Mesendoderm (in vitro differentiated cells): ENCODE measurements around the gene MB21D2.
A peak's percentile ranks its signal among the peaks of the same experiment; 100 is the strongest.

Experiments
- DNase-seq: peaks from one replicate; pipeline ENCODE4 v3.0.0; 2013
- H2AK5ac ChIP-seq: 2 replicates; pipeline ENCODE4 v1.6.1; 2013; ENCODE audit warnings: low read length, inconsistent platforms
- H2BK120ac ChIP-seq: 2 replicates; pipeline ENCODE4 v1.6.1; 2013; ENCODE audit warnings: low read depth, mild to moderate bottlenecking, low read length, moderate library complexity, mixed read lengths
- H2BK15ac ChIP-seq: replicated peaks from 2 replicates; pipeline ENCODE4 v1.6.1; 2013; ENCODE audit warnings: low read depth, mild to moderate bottlenecking, moderate library complexity
- H2BK5ac ChIP-seq: 2 replicates; pipeline ENCODE4 v1.6.1; 2013; ENCODE audit warnings: low read length, inconsistent platforms
- H3K18ac ChIP-seq: 2 replicates; pipeline ENCODE4 v1.6.1; 2013; ENCODE audit warnings: mild to moderate bottlenecking, low read length, mixed read lengths
- H3K23ac ChIP-seq: one replicate; pipeline ENCODE4 v1.6.1; 2013; ENCODE audit warnings: low read length
- H3K27ac ChIP-seq: 2 replicates; pipeline ENCODE4 v1.5.1; 2013; ENCODE audit warnings: low read depth, mild to moderate bottlenecking, inconsistent platforms, low read length, moderate library complexity
- H3K27me3 ChIP-seq: 2 replicates; pipeline ENCODE4 v1.6.1; 2013; ENCODE audit warnings: low read length, control low read depth, mild to moderate bottlenecking, inconsistent platforms; ENCODE audit not compliant: insufficient read depth, poor library complexity
- H3K36me3 ChIP-seq: 2 replicates; pipeline ENCODE4 v1.6.1; 2013; ENCODE audit warnings: low read length, inconsistent platforms; ENCODE audit not compliant: control insufficient read depth, insufficient read depth
- H3K4ac ChIP-seq: one replicate; pipeline ENCODE4 v1.6.1; 2013; ENCODE audit warnings: low read depth, mild to moderate bottlenecking, low read length, moderate library complexity
- H3K4me1 ChIP-seq: 2 replicates; pipeline ENCODE4 v1.6.1; 2013; ENCODE audit warnings: low read depth, low read length, inconsistent platforms; ENCODE audit not compliant: control insufficient read depth
- H3K4me2 ChIP-seq: 2 replicates; pipeline ENCODE4 v1.6.1; 2013; ENCODE audit warnings: low read length
- H3K4me3 ChIP-seq: 2 replicates; pipeline ENCODE4 v1.5.1; 2013; ENCODE audit warnings: mild to moderate bottlenecking, low read length
- H3K56ac ChIP-seq: one replicate; pipeline ENCODE4 v1.6.1; 2013; ENCODE audit warnings: low read length
- H3K79me1 ChIP-seq: 2 replicates; pipeline ENCODE4 v1.6.1; 2013; ENCODE audit warnings: low read length, inconsistent platforms
- H3K79me2 ChIP-seq: 2 replicates; pipeline ENCODE4 v1.6.1; 2013; ENCODE audit warnings: mild to moderate bottlenecking, low read length; ENCODE audit not compliant: control insufficient read depth, insufficient read depth
- H3K9ac ChIP-seq: 2 replicates; pipeline ENCODE4 v1.6.1; 2013; ENCODE audit warnings: low read length, inconsistent platforms
- H4K5ac ChIP-seq: one replicate; pipeline ENCODE4 v1.6.1; 2013; ENCODE audit warnings: low read length
- H4K8ac ChIP-seq: one replicate; pipeline ENCODE4 v1.6.1; 2013; ENCODE audit warnings: low read depth, mild to moderate bottlenecking, control low read depth, low read length, moderate library complexity
- WGBS: extraction: QIAGEN DNeasy Blood & Tissue Kit; methylation state at CpG from one replicate; pipeline ENCODE4 v1.1.7; 2013; ENCODE audit warnings: low lambda C conversion rate, missing lambda C conversion rate; ENCODE audit not compliant: insufficient coverage; ENCODE audit errors: extremely low coverage; 5-methylcytosine and 5-hydroxymethylcytosine counted together

The MB21D2 gene

DNA sequence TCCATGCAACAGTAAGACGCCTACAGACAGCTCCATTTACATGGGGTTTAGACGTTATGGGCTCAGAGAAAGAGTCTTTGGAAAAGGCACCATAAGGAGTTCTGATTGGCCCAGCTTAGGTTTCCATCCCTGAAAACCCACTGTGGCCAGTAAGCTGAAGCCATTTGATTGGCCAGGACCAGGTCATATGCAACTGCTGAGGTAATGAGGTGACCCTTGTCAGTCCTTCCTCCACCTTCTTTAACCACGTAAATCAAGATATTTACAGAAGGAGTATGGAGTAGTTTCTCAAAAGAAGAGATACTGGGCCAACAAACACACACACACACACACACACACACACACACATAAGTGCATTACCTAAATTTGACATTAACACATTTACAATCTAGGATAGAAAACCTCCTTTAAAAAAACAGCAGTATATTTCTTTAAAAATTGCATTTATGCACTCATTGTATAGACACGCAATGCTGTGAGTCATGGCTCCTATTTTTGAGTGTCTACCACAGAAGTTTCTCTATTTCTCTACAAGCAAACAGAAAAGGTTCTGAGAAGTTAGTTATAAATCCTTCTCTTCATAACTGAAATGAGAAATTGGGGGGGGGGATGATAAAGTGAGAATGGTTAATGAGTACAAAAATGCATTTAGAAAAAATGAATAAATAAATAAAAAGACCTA is 16.3 kb upstream of the MB21D2 start:
- no peak overlapping the region for H3K56ac ChIP-seq
- H3K79me2 ChIP-seq = no peaks in the 10 kb centered on the region
- no peak overlapping the region for H4K8ac ChIP-seq
- peaks cover 2% of the 10 kb centered on the region for H3K4me1 ChIP-seq
- no peak overlapping the region for H3K4me3 ChIP-seq
- H3K4ac ChIP-seq = no peak overlapping the region
- no peak overlapping the region for H3K23ac ChIP-seq
- H2AK5ac ChIP-seq = no peak overlapping the region
- no peak overlapping the region for H3K18ac ChIP-seq
- no peaks in the 10 kb centered on the region for H3K27me3 ChIP-seq
- H3K79me1 ChIP-seq = no peaks in the 10 kb centered on the region
- no peak overlapping the region for H2BK5ac ChIP-seq
- WGBS = no CpG with 5 or more reads among the region's 4 CpGs
- H2BK120ac ChIP-seq = no peak overlapping the region
- no peaks in the 10 kb centered on the region for H3K36me3 ChIP-seq
- no peak overlapping the region for H3K9ac ChIP-seq
- H2BK15ac ChIP-seq = no peak overlapping the region
- no peak overlapping the region for H3K4me2 ChIP-seq
- no peak overlapping the region for H4K5ac ChIP-seq
- H3K27ac ChIP-seq = no peak overlapping the region
- DNase-seq = no peak

GRCh38 chr3:192933259-192933658 is 15.6 kb upstream of the MB21D2 start:
- H3K23ac ChIP-seq = no peak overlapping the region

DNA sequence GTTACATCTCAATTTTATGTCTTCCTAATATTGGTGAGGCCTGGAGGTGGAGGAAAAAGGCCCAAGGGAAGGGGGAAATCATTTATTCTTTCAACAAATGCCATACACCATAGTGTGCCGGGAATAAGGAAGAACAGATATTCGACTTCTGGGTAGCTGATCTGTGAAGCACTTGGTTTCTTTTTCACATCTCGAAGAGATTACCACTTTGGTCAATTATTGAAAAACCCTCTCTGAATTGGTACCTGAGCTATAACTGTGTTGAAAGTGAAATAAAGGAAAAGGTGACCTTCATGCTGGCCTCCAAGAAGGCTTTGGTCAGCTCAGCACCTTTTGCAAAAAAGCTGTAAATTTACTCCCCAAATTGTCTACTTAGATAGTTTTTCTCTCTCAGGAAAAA is 14.2 kb upstream of the MB21D2 start:
- H4K8ac ChIP-seq = no peak overlapping the region
- H3K36me3 ChIP-seq = no peaks in the 10 kb centered on the region
- peaks cover 2% of the 10 kb centered on the region for H3K4me1 ChIP-seq
- no peak overlapping the region for H2BK120ac ChIP-seq
- H3K27ac ChIP-seq = no peak overlapping the region
- no peak overlapping the region for H3K4me2 ChIP-seq
- H2BK5ac ChIP-seq = no peak overlapping the region
- DNase-seq = no peak
- H3K56ac ChIP-seq = no peak overlapping the region
- H3K79me1 ChIP-seq = no peaks in the 10 kb centered on the region
- no peak overlapping the region for H2BK15ac ChIP-seq
- H3K18ac ChIP-seq = no peak overlapping the region
- H3K79me2 ChIP-seq = no peaks in the 10 kb centered on the region
- H3K4me3 ChIP-seq = no peak overlapping the region
- no CpG with 5 or more reads among the region's 3 CpGs for WGBS
- H3K4ac ChIP-seq = no peak overlapping the region
- no peak overlapping the region for H3K9ac ChIP-seq
- no peaks in the 10 kb centered on the region for H3K27me3 ChIP-seq
- H3K23ac ChIP-seq = no peak overlapping the region
- H4K5ac ChIP-seq = no peak overlapping the region
- no peak overlapping the region for H2AK5ac ChIP-seq

More at GRCh38 chr3:192933259-192933658, 15.6 kb upstream of the MB21D2 start:
- Histone ChIP-seq H3K56ac (no peak overlapping the region), H3K79me2 (no peaks in the 10 kb centered on the region), H3K79me1 (no peaks in the 10 kb centered on the region), H3K36me3 (no peaks in the 10 kb centered on the region), H2AK5ac (no peak overlapping the region), H3K4ac (no peak overlapping the region), H4K8ac (no peak overlapping the region), H3K4me1 (peaks cover 2% of the 10 kb centered on the region), H3K27me3 (no peaks in the 10 kb centered on the region), H2BK15ac (no peak overlapping the region), H3K4me2 (no peak overlapping the region), H3K4me3 (no peak overlapping the region), H2BK120ac (no peak overlapping the region), H3K9ac (no peak overlapping the region), H3K27ac (no peak overlapping the region), H4K5ac (no peak overlapping the region), H3K18ac (no peak overlapping the region), H2BK5ac (no peak overlapping the region)
- no peak for DNase-seq
- WGBS = no CpG with 5 or more reads among the region's 9 CpGs

DNA sequence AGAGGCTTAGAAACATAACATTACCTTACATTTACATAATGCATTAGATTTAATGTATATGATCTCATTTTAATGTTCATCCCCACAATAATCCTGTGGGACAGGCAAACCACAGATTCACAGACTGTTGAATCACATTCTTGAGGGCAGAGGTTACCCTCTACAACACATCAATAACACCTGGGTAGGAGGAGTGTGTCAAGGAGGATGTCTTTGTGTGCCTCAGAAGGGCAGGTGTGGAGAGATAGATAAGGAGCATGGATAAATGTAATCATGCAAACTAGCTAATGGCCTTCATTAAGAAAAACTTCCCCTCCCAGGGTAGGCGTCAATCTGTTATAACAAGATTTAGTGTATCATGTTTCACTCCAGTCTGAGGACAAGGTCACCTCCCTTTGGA is 12.9 kb upstream of the MB21D2 start:
- Histone ChIP-seq H3K56ac (no peak overlapping the region), H3K79me1 (no peaks in the 10 kb centered on the region), H3K4me2 (no peak overlapping the region), H2BK15ac (no peak overlapping the region), H4K5ac (no peak overlapping the region), H4K8ac (no peak overlapping the region), H2BK120ac (no peak overlapping the region), H3K23ac (no peak overlapping the region), H3K4ac (no peak overlapping the region), H3K9ac (no peak overlapping the region), H3K27me3 (no peaks in the 10 kb centered on the region), H3K79me2 (no peaks in the 10 kb centered on the region), H3K36me3 (no peaks in the 10 kb centered on the region), H3K27ac (no peak overlapping the region), H2BK5ac (no peak overlapping the region), H3K4me3 (no peak overlapping the region), H3K18ac (no peak overlapping the region), H2AK5ac (no peak overlapping the region), H3K4me1 (peaks cover 2% of the 10 kb centered on the region)
- no CpG with 5 or more reads among the region's 1 CpG for WGBS
- peak; percentile 81 for DNase-seq

GRCh38 chr3:192929755-192930547 is 12.3 kb upstream of the MB21D2 start:
- Histone ChIP-seq H4K8ac (no peak overlapping the region), H3K79me2 (no peaks in the 10 kb centered on the region), H2AK5ac (no peak overlapping the region), H3K79me1 (no peaks in the 10 kb centered on the region), H3K23ac (no peak overlapping the region), H3K4me3 (no peak overlapping the region), H3K4me1 (peaks cover 2% of the 10 kb centered on the region), H3K36me3 (no peaks in the 10 kb centered on the region), H2BK5ac (no peak overlapping the region), H4K5ac (no peak overlapping the region), H2BK120ac (no peak overlapping the region), H3K27ac (no peak overlapping the region), H3K9ac (no peak overlapping the region), H3K4ac (no peak overlapping the region), H3K27me3 (no peaks in the 10 kb centered on the region), H3K56ac (no peak overlapping the region), H3K18ac (no peak overlapping the region), H3K4me2 (no peak overlapping the region), H2BK15ac (no peak overlapping the region)
- WGBS = no CpG with 5 or more reads among the region's 9 CpGs
- no peak for DNase-seq
